ENCODE data around the gene TMCC3. TPM values are rescaled to one million over a fixed set of nuclear protein-coding genes. Genes with fewer than 3 reads are reported as not detected.
A peak's percentile ranks its signal among the peaks of the same experiment; 100 is the strongest.
"Not testable (repeated sequence)": the region's sequence is repeated elsewhere in the genome, so short reads cannot be mapped to it uniquely, and the experiment has no call there.

TMCC3 gene
- total RNA-seq, 2 donors from 2014 or later: 2.5 to 4.2 TPM

GRCh38 chr12:94614288-94614721 is 36.1 kb downstream of the TMCC3 start:
- 73 to 77% methylated on average over 1 to 3 of the region's 3 CpGs for WGBS, 2 experiments (ENCODE audit: insufficient coverage in 1 of 2, insufficient read length in 1 of 2)
- H3K27ac ChIP-seq (ENCODE audit: low read depth, low read length): peak overlapping the region; percentile 73

GRCh38 chr12:94609917-94610443 is 40.4 kb downstream of the TMCC3 start:
- no peak overlapping the region for H3K27ac ChIP-seq (ENCODE audit: low read depth, low read length)
- peaks cover 18% of the 10 kb centered on the region for H3K4me1 Mint-ChIP-seq
- no peak overlapping the region for H3K4me3 ChIP-seq (ENCODE audit: low read length)
- H3K4me3 Mint-ChIP-seq: no peak overlapping the region
- no peak overlapping the region for H3K9ac ChIP-seq (ENCODE audit: extremely low read depth, low read length, poor library complexity, severe bottlenecking)
- 74 to 92% methylated on average over 2 to 4 of the region's 5 CpGs for WGBS, 2 experiments (ENCODE audit: insufficient coverage in 1 of 2, insufficient read length in 1 of 2)
- peaks cover 33% of the 10 kb centered on the region for H3K9me3 Mint-ChIP-seq
- H3K36me3 ChIP-seq (ENCODE audit: control insufficient read depth, insufficient read depth, low read length): no peaks in the 10 kb centered on the region
- DNase-seq: no peak
- H3K27me3 Mint-ChIP-seq (ENCODE audit: insufficient read depth): no peaks in the 10 kb centered on the region
- no peaks in the 10 kb centered on the region for H3K27me3 ChIP-seq (ENCODE audit: control insufficient read depth, insufficient read depth, low read length, poor library complexity, severe bottlenecking)
- H3K9me3 ChIP-seq (ENCODE audit: control insufficient read depth, low read length): peaks cover 31% of the 10 kb centered on the region
- no peak for TF ChIP-seq CTCF (conservative IDR thresholded peaks at IDR 0.05)
- H3K27ac Mint-ChIP-seq: no peak overlapping the region
- peaks cover 7% of the 10 kb centered on the region for H3K4me1 ChIP-seq (ENCODE audit: control insufficient read depth, insufficient read depth, low read length)
- peaks cover 11% of the 10 kb centered on the region for H3K36me3 Mint-ChIP-seq (ENCODE audit: low read depth)

More at GRCh38 chr12:94614288-94614721, 36.1 kb downstream of the TMCC3 start:
- no peaks in the 10 kb centered on the region for H3K9me3 Mint-ChIP-seq
- DNase-seq: peak; percentile 78
- H3K27me3 Mint-ChIP-seq (ENCODE audit: insufficient read depth): no peaks in the 10 kb centered on the region
- no peaks in the 10 kb centered on the region for H3K27me3 ChIP-seq (ENCODE audit: control insufficient read depth, insufficient read depth, low read length, poor library complexity, severe bottlenecking)
- no peak overlapping the region for H3K4me3 ChIP-seq (ENCODE audit: low read length)
- H3K27ac Mint-ChIP-seq: peak overlapping the region; percentile 50
- peaks cover 20% of the 10 kb centered on the region for H3K4me1 Mint-ChIP-seq
- no peaks in the 10 kb centered on the region for H3K36me3 Mint-ChIP-seq (ENCODE audit: low read depth)
- H3K9me3 ChIP-seq (ENCODE audit: control insufficient read depth, low read length): no peaks in the 10 kb centered on the region
- peaks cover 10% of the 10 kb centered on the region for H3K4me1 ChIP-seq (ENCODE audit: control insufficient read depth, insufficient read depth, low read length)
- no peak for TF ChIP-seq CTCF (conservative IDR thresholded peaks at IDR 0.05)
- no peak overlapping the region for H3K9ac ChIP-seq (ENCODE audit: extremely low read depth, low read length, poor library complexity, severe bottlenecking)
- no peaks in the 10 kb centered on the region for H3K36me3 ChIP-seq (ENCODE audit: control insufficient read depth, insufficient read depth, low read length)
- H3K4me3 Mint-ChIP-seq: no peak overlapping the region

- not testable (repeated sequence) for H3K36me3 ChIP-seq (ENCODE audit: control insufficient read depth, insufficient read depth, low read length); H3K4me1 ChIP-seq (ENCODE audit: control insufficient read depth, insufficient read depth, low read length); H3K27me3 Mint-ChIP-seq (ENCODE audit: insufficient read depth); H3K9ac ChIP-seq (ENCODE audit: extremely low read depth, low read length, poor library complexity, severe bottlenecking); H3K4me3 Mint-ChIP-seq; H3K27me3 ChIP-seq (ENCODE audit: control insufficient read depth, insufficient read depth, low read length, poor library complexity, severe bottlenecking); H3K27ac Mint-ChIP-seq; H3K27ac ChIP-seq (ENCODE audit: low read depth, low read length)
- peak overlapping the region; percentile 22 for H3K4me3 ChIP-seq (ENCODE audit: low read length)
- Mint-ChIP-seq H3K4me1 (peaks cover 14% of the 10 kb centered on the region), H3K36me3 (ENCODE audit: low read depth) (peaks cover 11% of the 10 kb centered on the region), H3K9me3 (peaks cover 37% of the 10 kb centered on the region)
- peaks cover 31% of the 10 kb centered on the region for H3K9me3 ChIP-seq (ENCODE audit: control insufficient read depth, low read length)
- 92 to 96% methylated on average over 6 of the region's 6 CpGs for WGBS, 2 experiments (ENCODE audit: insufficient coverage in 1 of 2, insufficient read length in 1 of 2)
- peak; percentile 62 for DNase-seq
These were observed 43.5 kb downstream of the TMCC3 start for GRCh38 chr12:94606810-94607209.

GRCh38 chr12:94604366-94604698 is 46.0 kb downstream of the TMCC3 start:
- H3K4me1 Mint-ChIP-seq: peaks cover 4% of the 10 kb centered on the region
- H3K9me3 ChIP-seq (ENCODE audit: control insufficient read depth, low read length): peaks cover 31% of the 10 kb centered on the region
- no peak for TF ChIP-seq CTCF (conservative IDR thresholded peaks at IDR 0.05)
- no peak overlapping the region for H3K4me3 Mint-ChIP-seq
- no peaks in the 10 kb centered on the region for H3K27me3 ChIP-seq (ENCODE audit: control insufficient read depth, insufficient read depth, low read length, poor library complexity, severe bottlenecking)
- WGBS, 2 experiments (ENCODE audit: insufficient coverage in 1 of 2, insufficient read length in 1 of 2): 100% methylated on average over 1 to 2 of the region's 3 CpGs
- no peaks in the 10 kb centered on the region for H3K4me1 ChIP-seq (ENCODE audit: control insufficient read depth, insufficient read depth, low read length)
- peaks cover 37% of the 10 kb centered on the region for H3K9me3 Mint-ChIP-seq
- no peaks in the 10 kb centered on the region for H3K27me3 Mint-ChIP-seq (ENCODE audit: insufficient read depth)
- H3K27ac ChIP-seq (ENCODE audit: low read depth, low read length): no peak overlapping the region
- no peaks in the 10 kb centered on the region for H3K36me3 ChIP-seq (ENCODE audit: control insufficient read depth, insufficient read depth, low read length)
- H3K27ac Mint-ChIP-seq: no peak overlapping the region
- H3K9ac ChIP-seq (ENCODE audit: extremely low read depth, low read length, poor library complexity, severe bottlenecking): no peak overlapping the region
- H3K4me3 ChIP-seq (ENCODE audit: low read length): no peak overlapping the region
- H3K36me3 Mint-ChIP-seq (ENCODE audit: low read depth): peaks cover 11% of the 10 kb centered on the region
- DNase-seq: no peak

Measured in endodermal cell (in vitro differentiated cells).